Tibial nerve (tissue), 4 donors: ENCODE data around the gene ILRUN.

Source experiments
- EP300 ChIP-seq, 2 donors: sonication (generic); formaldehyde crosslinking; IDR thresholded peaks; one replicate each; pipeline ENCODE4 v1.6.1; 2017; ENCODE audit warnings: antibody characterized with exemption in 2 of 2, mild to moderate bottlenecking in 1 of 2
- POLR2A ChIP-seq, 2 donors: fragments of 450-650 bp; IDR thresholded peaks; one replicate each; pipeline ENCODE4 v1.6.1; 2017; ENCODE audit warnings: antibody characterized with exemption in 2 of 2, mild to moderate bottlenecking in 2 of 2, moderate library complexity in 2 of 2
- TF ChIP-seq, protein P1 (sequence below), 5 experiments: fragments of 200-600 bp in 3 of 5; fragments of 450-650 bp in 2 of 5; sonication (generic) in 3 of 5; IDR thresholded peaks; one replicate each; pipeline ENCODE4 v1.5.1; 2016 to 2019; ENCODE audit warnings: antibody characterized with exemption in 5 of 5, mild to moderate bottlenecking in 3 of 5, moderate library complexity in 2 of 5

GRCh38 chr6:34697904-34698559, 1.5 kb upstream of the ILRUN start:
- TF ChIP-seq, protein P1, sequence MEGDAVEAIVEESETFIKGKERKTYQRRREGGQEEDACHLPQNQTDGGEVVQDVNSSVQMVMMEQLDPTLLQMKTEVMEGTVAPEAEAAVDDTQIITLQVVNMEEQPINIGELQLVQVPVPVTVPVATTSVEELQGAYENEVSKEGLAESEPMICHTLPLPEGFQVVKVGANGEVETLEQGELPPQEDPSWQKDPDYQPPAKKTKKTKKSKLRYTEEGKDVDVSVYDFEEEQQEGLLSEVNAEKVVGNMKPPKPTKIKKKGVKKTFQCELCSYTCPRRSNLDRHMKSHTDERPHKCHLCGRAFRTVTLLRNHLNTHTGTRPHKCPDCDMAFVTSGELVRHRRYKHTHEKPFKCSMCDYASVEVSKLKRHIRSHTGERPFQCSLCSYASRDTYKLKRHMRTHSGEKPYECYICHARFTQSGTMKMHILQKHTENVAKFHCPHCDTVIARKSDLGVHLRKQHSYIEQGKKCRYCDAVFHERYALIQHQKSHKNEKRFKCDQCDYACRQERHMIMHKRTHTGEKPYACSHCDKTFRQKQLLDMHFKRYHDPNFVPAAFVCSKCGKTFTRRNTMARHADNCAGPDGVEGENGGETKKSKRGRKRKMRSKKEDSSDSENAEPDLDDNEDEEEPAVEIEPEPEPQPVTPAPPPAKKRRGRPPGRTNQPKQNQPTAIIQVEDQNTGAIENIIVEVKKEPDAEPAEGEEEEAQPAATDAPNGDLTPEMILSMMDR (IDR thresholded peaks at IDR 0.05), result no peak
- TF ChIP-seq POLR2A (IDR thresholded peaks at IDR 0.05), result no peak
- TF ChIP-seq EP300 (IDR thresholded peaks at IDR 0.05), result no peak
